GM18873 (cell line): ENCODE results near the gene PTPRU.

Experiments used
- ATAC-seq: cut with Tn5 transposase; IDR thresholded peaks from one replicate; pipeline ENCODE4 v1.9.1; 2021; ENCODE audit warnings: mild to moderate bottlenecking, moderate library complexity, moderate number of reproducible peaks; ENCODE audit not compliant: unreplicated experiment, low FRiP score

PTPRU gene

GRCh38 chr1:29235955-29236711 is at the start of gene PTPRU:
TSS of gene PTPRU (plus strand) at chr1:29236522. CDS start at chr1:29236645, 123 bp downstream.
- ATAC-seq = no peak

GRCh38 chr1:29186707-29187106 is 49.6 kb upstream of the PTPRU start:
- ATAC-seq = no peak

GRCh38 chr1:29190718-29191117 is 45.6 kb upstream of the PTPRU start:
- no peak for ATAC-seq

- no peak for ATAC-seq
Measured at GRCh38 chr1:29193879-29194455, 42.4 kb upstream of the PTPRU start.

GRCh38 chr1:29195881-29196291 is 40.4 kb upstream of the PTPRU start:
- ATAC-seq = no peak

- no peak for ATAC-seq
Measured at GRCh38 chr1:29196863-29197589, 39.3 kb upstream of the PTPRU start.

GRCh38 chr1:29197590-29197924 is 38.8 kb upstream of the PTPRU start:
- ATAC-seq = no peak

- no peak for ATAC-seq
Measured at GRCh38 chr1:29197993-29198392, 38.3 kb upstream of the PTPRU start.

GRCh38 chr1:29200906-29201594 is 35.3 kb upstream of the PTPRU start:
- ATAC-seq = no peak

GRCh38 chr1:29201595-29202051 is 34.7 kb upstream of the PTPRU start:
- ATAC-seq = no peak

GRCh38 chr1:29202053-29202452 is 34.3 kb upstream of the PTPRU start:
- ATAC-seq = no peak

- ATAC-seq = no peak
Measured at GRCh38 chr1:29202584-29203340, 33.6 kb upstream of the PTPRU start.

GRCh38 chr1:29208442-29208841 is 27.9 kb upstream of the PTPRU start:
- ATAC-seq = no peak

GRCh38 chr1:29209173-29209572 is 27.1 kb upstream of the PTPRU start:
- no peak for ATAC-seq

GRCh38 chr1:29210278-29211085 is 25.8 kb upstream of the PTPRU start:
- ATAC-seq = no peak

GRCh38 chr1:29211086-29212030 is 25.0 kb upstream of the PTPRU start:
- ATAC-seq = no peak

- no peak for ATAC-seq
Measured at GRCh38 chr1:29213055-29213454, 23.3 kb upstream of the PTPRU start.

GRCh38 chr1:29217633-29218032 is 18.7 kb upstream of the PTPRU start:
- ATAC-seq = no peak
